Heart left ventricle (tissue), 13 donors: ENCODE data around the gene MVP.
"Not testable (repeated sequence)": the region's sequence is repeated elsewhere in the genome, so short reads cannot be mapped to it uniquely, and the experiment has no call there.

Experiments
- POLR2A ChIP-seq, 2 donors: fragments of 450-650 bp; IDR thresholded peaks; one replicate each; pipeline ENCODE4 v1.6.1; 2017; ENCODE audit warnings: antibody characterized with exemption in 2 of 2, mild to moderate bottlenecking in 2 of 2, moderate library complexity in 2 of 2
- TF ChIP-seq, protein P1 (sequence below), 12 donors: fragments of 200-600 bp; sonication (generic) in 4 of 12; IDR thresholded peaks; one replicate each; pipeline versions ENCODE4 v1.5.0 to v1.8.0; 2018 to 2022; ENCODE audit warnings: antibody characterized with exemption in 12 of 12, mild to moderate bottlenecking in 5 of 12
- donor health status: ischemic (EF 13 %, LVEDD 7.1; RV severe dilation, severe dysfunction).
- donor health status: DM: no; HTN: yes; CAD: no.
- donor health status: DM: no; HTN: no; CAD: no.
- donor health status: ischemic (EF 25% LVEDD 6.9; RV normal size, moderate dysfunction).
- donor health status: ischemic (EF 25% LVEDD 5.7; RV mildly dilated, moderate dysfunction).
- donor health status: ischemic (EF 35%, LVEDD 5.7; RV mildly dilated, moderate dysfunction).
- donor health status: nonischemic (EF 11% LVEDD 7.7; RV severe dilation, severe dysfunction).
- donor health status: DM: yes; HTN: yes; CAD: no.
- donor health status: PGD.
- donor health status: ischemic (EF 29% LVEDD 5.4; RV normal size, mild dysfunction).
- donor health status: nonischemic (EF 23%, LVEDD 6.1; RV moderate dilation, normal function).

DNA sequence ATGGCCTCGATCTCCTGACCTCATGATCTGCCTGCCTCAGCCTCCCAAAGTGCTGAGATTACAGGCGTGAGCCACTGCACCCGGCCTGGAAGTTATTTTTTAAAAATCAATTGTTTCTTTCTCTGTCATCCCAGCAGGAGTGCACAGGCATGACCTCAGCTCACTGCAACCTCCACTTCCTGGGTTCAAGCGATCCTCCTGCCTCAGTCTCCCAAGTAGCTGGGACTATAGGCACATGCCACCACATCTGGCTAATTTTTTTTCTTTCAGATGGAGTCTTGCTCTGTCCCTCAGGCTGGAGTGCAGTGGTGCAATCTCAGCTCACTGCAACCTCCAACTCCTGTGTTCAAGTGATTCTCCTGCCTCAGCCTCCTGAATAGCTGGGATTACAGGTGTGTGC lies 33.1 kb upstream of the MVP start:
- TF ChIP-seq, protein P1, sequence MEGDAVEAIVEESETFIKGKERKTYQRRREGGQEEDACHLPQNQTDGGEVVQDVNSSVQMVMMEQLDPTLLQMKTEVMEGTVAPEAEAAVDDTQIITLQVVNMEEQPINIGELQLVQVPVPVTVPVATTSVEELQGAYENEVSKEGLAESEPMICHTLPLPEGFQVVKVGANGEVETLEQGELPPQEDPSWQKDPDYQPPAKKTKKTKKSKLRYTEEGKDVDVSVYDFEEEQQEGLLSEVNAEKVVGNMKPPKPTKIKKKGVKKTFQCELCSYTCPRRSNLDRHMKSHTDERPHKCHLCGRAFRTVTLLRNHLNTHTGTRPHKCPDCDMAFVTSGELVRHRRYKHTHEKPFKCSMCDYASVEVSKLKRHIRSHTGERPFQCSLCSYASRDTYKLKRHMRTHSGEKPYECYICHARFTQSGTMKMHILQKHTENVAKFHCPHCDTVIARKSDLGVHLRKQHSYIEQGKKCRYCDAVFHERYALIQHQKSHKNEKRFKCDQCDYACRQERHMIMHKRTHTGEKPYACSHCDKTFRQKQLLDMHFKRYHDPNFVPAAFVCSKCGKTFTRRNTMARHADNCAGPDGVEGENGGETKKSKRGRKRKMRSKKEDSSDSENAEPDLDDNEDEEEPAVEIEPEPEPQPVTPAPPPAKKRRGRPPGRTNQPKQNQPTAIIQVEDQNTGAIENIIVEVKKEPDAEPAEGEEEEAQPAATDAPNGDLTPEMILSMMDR (IDR thresholded peaks at IDR 0.05): not testable (repeated sequence)
- not testable (repeated sequence) for TF ChIP-seq POLR2A (IDR thresholded peaks at IDR 0.05)
